ENCODE measurements around the gene AK1. TPM values are rescaled to one million over a fixed set of nuclear protein-coding genes. Genes with fewer than 3 reads are reported as not detected.
A peak's percentile ranks its signal among the peaks of the same experiment; 100 is the strongest.

Gene AK1
- total and polyA plus RNA-seq, 10 of the 15 experiments (the other 5 are each of a cell fraction or from before 2014, with no cell fraction given), result 0.23 to 3.1 (median 1.8) TPM

- no peak for FAIRE-seq
- ChIA-PET POLR2A (no interaction called here), RAD21 (ENCODE audit: unreplicated experiment) (no interaction called here), CTCF (no interaction called here), SMC1A (ENCODE audit: uncharacterized antibody, unreplicated experiment) (interaction anchor here (1.5 kb wide), 1 partner anchor 28 kb away, joined by 3 read pairs; no protein-coding TSS in a partner anchor)
- no peaks in the 10 kb centered on the region for H3K79me2 ChIP-seq (ENCODE audit: control insufficient read depth, insufficient read depth, low read length)
- intact Hi-C loops (cut with micrococcal nuclease; ENCODE audit: unreplicated experiment) (no loop called here), in situ Hi-C loops (cut with MboI) (loop anchor here (5.0 kb wide), 1 partner anchor 425 kb away; no protein-coding TSS in a partner anchor)
- no peak overlapping the region; the same call in 1 of the 2 replicates for H3K9ac ChIP-seq (ENCODE audit: control insufficient read depth, insufficient read depth, low read length)
- peak overlapping the region; percentile 44; the same call in 1 of the 2 replicates for H2AFZ ChIP-seq (ENCODE audit: control insufficient read depth, low read depth, low read length)
- ATAC-seq, result no peak
- peaks cover 21% of the 10 kb centered on the region for H3K4me1 ChIP-seq (ENCODE audit: control insufficient read depth, insufficient read depth, low read length)
- H3K9me3 ChIP-seq (replicated peaks; ENCODE audit: control insufficient read depth, insufficient read depth, low read length), result no peaks in the 10 kb centered on the region
- no peak for TF ChIP-seq SPI1 (IDR thresholded peaks at IDR 0.05; ENCODE audit: borderline replicate concordance, insufficient read depth, low read depth, low read length)
- H3K27ac ChIP-seq (ENCODE audit: control insufficient read depth, insufficient read depth), result no peak overlapping the region
- H3K27me3 ChIP-seq (replicated peaks in 1 of 2; ENCODE audit: control insufficient read depth in 2 of 2, insufficient read depth in 2 of 2, low read length in 1 of 2), result peaks cover 2 to 4% of the 10 kb centered on the region in 2 experiments; a peak in 3 of 4 replicates
- no TSS peak for BruUV-seq (replicated peaks)
- peaks cover 2% of the 10 kb centered on the region; the same call in 1 of the 2 replicates for H4K20me1 ChIP-seq (ENCODE audit: control insufficient read depth, insufficient read depth)
- 8% methylated on average over 19 of the region's 19 CpGs for WGBS (ENCODE audit: insufficient coverage, insufficient replicate concordance, low lambda C conversion rate, missing lambda C conversion rate)
- H3K36me3 ChIP-seq (ENCODE audit: control insufficient read depth in 2 of 2, insufficient read depth in 2 of 2, low read length in 1 of 2), result no peaks in the 10 kb centered on the region
- H3K4me2 ChIP-seq (ENCODE audit: control insufficient read depth, insufficient read depth), result peak overlapping the region; percentile 95
- no peak for DNase-seq (ENCODE audit: low read depth, low spot score)
- peak overlapping the region; percentile 47; the same call in 1 of the 2 replicates for H3K4me3 ChIP-seq
These were observed 49.4 kb upstream of the AK1 start for GRCh38 chr9:127926906-127927200.

- RAD21 ChIA-PET (ENCODE audit: unreplicated experiment), result interaction anchor here (0.6 kb wide), 1 partner anchor 109 kb away, joined by 3 read pairs; no protein-coding TSS in a partner anchor
- Histone ChIP-seq H3K79me2 (ENCODE audit: control insufficient read depth, insufficient read depth, low read length) (no peaks in the 10 kb centered on the region), H2AFZ (ENCODE audit: control insufficient read depth, low read depth, low read length) (no peak overlapping the region), H3K4me1 (ENCODE audit: control insufficient read depth, insufficient read depth, low read length) (peaks cover 15% of the 10 kb centered on the region), H3K27me3 (replicated peaks in 1 of 2; ENCODE audit: control insufficient read depth in 2 of 2, insufficient read depth in 2 of 2, low read length in 1 of 2) (peaks cover 2 to 4% of the 10 kb centered on the region in 2 experiments; a peak in 3 of 4 replicates), H3K27ac (ENCODE audit: control insufficient read depth, insufficient read depth) (no peak overlapping the region), H3K9ac (ENCODE audit: control insufficient read depth, insufficient read depth, low read length) (no peak overlapping the region), H3K4me3 (peak overlapping the region; percentile 47; the same call in 1 of the 2 replicates), H3K4me2 (ENCODE audit: control insufficient read depth, insufficient read depth) (peak overlapping the region; percentile 95), H4K20me1 (ENCODE audit: control insufficient read depth, insufficient read depth) (peaks cover 2% of the 10 kb centered on the region; the same call in 1 of the 2 replicates), H3K9me3 (replicated peaks; ENCODE audit: control insufficient read depth, insufficient read depth, low read length) (no peaks in the 10 kb centered on the region), H3K36me3 (ENCODE audit: control insufficient read depth in 2 of 2, insufficient read depth in 2 of 2, low read length in 1 of 2) (no peaks in the 10 kb centered on the region)
- SMC1A ChIA-PET (ENCODE audit: uncharacterized antibody, unreplicated experiment), result interaction anchor here (1.2 to 1.5 kb wide), 2 partner anchors 29 to 191 kb away, joined by 3 to 4 read pairs; partner anchors contain the start of gene TOR2A
- POLR2A ChIA-PET, result no interaction called here
- FAIRE-seq (no peak), ATAC-seq (no peak), DNase-seq (ENCODE audit: low read depth, low spot score) (no peak)
- in situ Hi-C loops (cut with MboI), result loop anchor here (5.0 kb wide), 1 partner anchor 424 kb away; no protein-coding TSS in a partner anchor
- 48% methylated on average over 14 of the region's 14 CpGs for WGBS (ENCODE audit: insufficient coverage, insufficient replicate concordance, low lambda C conversion rate, missing lambda C conversion rate)
- CTCF ChIA-PET, result no interaction called here
- BruUV-seq (replicated peaks), result no TSS peak
- intact Hi-C loops (cut with micrococcal nuclease; ENCODE audit: unreplicated experiment), result no loop called here
- TF ChIP-seq PAX5 (IDR thresholded peaks at IDR 0.05; ENCODE audit: borderline replicate concordance, low read depth, low read length), result no peak
- no peak for TF ChIP-seq BCL11A (IDR thresholded peaks at IDR 0.05; ENCODE audit: low read depth, low read length)
- TF ChIP-seq, protein P1, sequence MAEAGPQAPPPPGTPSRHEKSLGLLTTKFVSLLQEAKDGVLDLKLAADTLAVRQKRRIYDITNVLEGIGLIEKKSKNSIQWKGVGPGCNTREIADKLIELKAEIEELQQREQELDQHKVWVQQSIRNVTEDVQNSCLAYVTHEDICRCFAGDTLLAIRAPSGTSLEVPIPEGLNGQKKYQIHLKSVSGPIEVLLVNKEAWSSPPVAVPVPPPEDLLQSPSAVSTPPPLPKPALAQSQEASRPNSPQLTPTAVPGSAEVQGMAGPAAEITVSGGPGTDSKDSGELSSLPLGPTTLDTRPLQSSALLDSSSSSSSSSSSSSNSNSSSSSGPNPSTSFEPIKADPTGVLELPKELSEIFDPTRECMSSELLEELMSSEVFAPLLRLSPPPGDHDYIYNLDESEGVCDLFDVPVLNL (IDR thresholded peaks at IDR 0.05; ENCODE audit: low read depth, low read length), result no peak
- no peak for TF ChIP-seq KAT2A (conservative IDR thresholded peaks at IDR 0.05; ENCODE audit: control insufficient read depth, low read depth, low read length)
- no peak for TF ChIP-seq HDAC6 (IDR thresholded peaks at IDR 0.05; ENCODE audit: unreplicated experiment)
- TF ChIP-seq EZH2 (IDR thresholded peaks at IDR 0.05; ENCODE audit: borderline replicate concordance, control insufficient read depth, low read depth, low read length), result no peak
- TF ChIP-seq GATAD2B (conservative IDR thresholded peaks at IDR 0.05; ENCODE audit: low read depth), result no peak
These were observed 48.8 kb upstream of the AK1 start for GRCh38 chr9:127925959-127926905.

Measured in GM12878 (cell line).